Retinal pigment epithelial cell (primary cell): Measurements from ENCODE around the gene SERINC3.

Experiments
- DNase-seq: peaks from one replicate; pipeline ENCODE4 v3.0.0-alpha.2; 2010; ENCODE audit warnings: low read depth
- H3K4me3 ChIP-seq: 2 replicates; pipeline ENCODE4 v1.5.1; 2011; ENCODE audit warnings: mild to moderate bottlenecking, low read length, control low read depth, moderate library complexity
- CTCF ChIP-seq: conservative IDR thresholded peaks from 2 replicates; pipeline ENCODE4 v1.5.1; 2011; ENCODE audit warnings: low read depth, low read length, control low read depth, inconsistent platforms

Gene SERINC3

GRCh38 chr20:44522841-44523240, 971 bp upstream of the SERINC3 start:
- no peak for TF ChIP-seq CTCF
- DNase-seq, result no peak
- no peak overlapping the region for H3K4me3 ChIP-seq

DNA sequence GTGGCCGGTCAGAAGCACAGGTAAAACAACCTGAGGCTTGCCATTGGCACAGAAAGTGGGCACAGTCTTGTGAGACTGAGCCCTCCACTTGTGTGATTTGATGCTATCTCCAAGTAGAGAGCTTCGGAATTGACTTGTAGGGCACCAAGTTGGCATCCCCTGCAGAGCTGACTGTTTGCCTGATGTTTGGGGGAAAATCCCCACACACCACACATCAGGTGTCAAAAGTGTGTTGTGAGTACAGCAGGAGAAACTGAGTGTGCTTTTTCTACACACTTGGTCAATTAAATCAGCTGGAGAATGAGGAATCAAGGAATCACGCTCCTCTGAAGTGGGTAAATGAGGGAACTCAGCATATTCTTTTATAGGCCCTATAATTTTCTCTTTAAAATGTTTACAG, 989 bp downstream of the SERINC3 start:
- DNase-seq, result no peak
- peak overlapping the region; percentile 100 for H3K4me3 ChIP-seq
- no peak for TF ChIP-seq CTCF

- H3K4me3 ChIP-seq, result no peak overlapping the region
- DNase-seq, result no peak
- TF ChIP-seq CTCF, result no peak
Observed at GRCh38 chr20:44518248-44518647, 3.6 kb downstream of the SERINC3 start.

GRCh38 chr20:44517454-44517853, 4.4 kb downstream of the SERINC3 start:
- no peak for DNase-seq
- H3K4me3 ChIP-seq, result no peak overlapping the region
- TF ChIP-seq CTCF, result no peak

- no peak for DNase-seq
- no peak for TF ChIP-seq CTCF
- no peak overlapping the region for H3K4me3 ChIP-seq
Observed at GRCh38 chr20:44516491-44516890, 5.4 kb downstream of the SERINC3 start.

DNA sequence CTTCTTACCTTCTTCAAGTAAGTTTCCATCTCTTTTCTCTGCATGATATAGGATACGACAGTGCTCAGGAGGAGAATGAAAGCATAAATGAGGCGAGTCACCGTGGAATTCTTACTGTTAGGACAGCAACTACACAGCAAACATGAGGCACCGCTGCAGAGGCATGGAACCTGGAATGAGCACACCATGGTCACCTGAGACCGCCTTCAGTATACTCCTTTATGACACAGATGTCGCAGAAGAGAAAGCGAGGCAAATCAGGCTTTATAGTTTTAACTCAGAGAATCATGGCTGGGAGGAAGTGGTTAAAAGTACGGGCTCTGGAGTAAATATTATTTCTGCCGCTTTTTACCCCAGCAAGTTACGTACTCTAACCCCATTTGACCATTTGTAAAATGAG, 8.0 kb downstream of the SERINC3 start:
- no peak for TF ChIP-seq CTCF
- no peak overlapping the region for H3K4me3 ChIP-seq
- no peak for DNase-seq

- no peak for TF ChIP-seq CTCF
- no peak overlapping the region for H3K4me3 ChIP-seq
- no peak for DNase-seq
Observed at GRCh38 chr20:44509762-44510161, 12.1 kb downstream of the SERINC3 start.
